H9 (cell line): ENCODE data around the gene NKD2. TPM values are rescaled to one million over a fixed set of nuclear protein-coding genes. Genes with fewer than 3 reads are reported as not detected.

Source experiments
- DNase-seq: peaks from one replicate; pipeline ENCODE4 v3.0.0-alpha.2; 2017
- H2AFZ ChIP-seq: one replicate; pipeline ENCODE4 v1.6.1; 2013; ENCODE audit warnings: mild to moderate bottlenecking, low read length, control low read depth, moderate library complexity
- H2AK5ac ChIP-seq: 2 replicates; pipeline ENCODE4 v1.6.1; 2013; ENCODE audit warnings: low read length, control low read depth, mixed read lengths; ENCODE audit not compliant: insufficient read length
- H2BK120ac ChIP-seq: one replicate; pipeline ENCODE4 v1.6.1; 2013; ENCODE audit warnings: low read depth, mild to moderate bottlenecking, low read length, control low read depth, inconsistent platforms; ENCODE audit not compliant: poor library complexity, severe bottlenecking
- H2BK12ac ChIP-seq: 2 replicates; pipeline ENCODE4 v1.6.1; 2013; ENCODE audit warnings: low read length, control low read depth, mixed read lengths, low read depth; ENCODE audit not compliant: insufficient read length
- H2BK15ac ChIP-seq: 2 replicates; pipeline ENCODE4 v1.6.1; 2013; ENCODE audit warnings: low read depth, low read length, control low read depth
- H2BK20ac ChIP-seq: one replicate; pipeline ENCODE4 v1.6.1; 2013; ENCODE audit warnings: low read depth, mild to moderate bottlenecking, low read length, control low read depth, inconsistent platforms; ENCODE audit not compliant: poor library complexity, severe bottlenecking
- H2BK5ac ChIP-seq: 2 replicates; pipeline ENCODE4 v1.6.1; 2013; ENCODE audit warnings: low read length, control low read depth, mixed read lengths; ENCODE audit not compliant: insufficient read length
- H3K14ac ChIP-seq: 2 replicates; pipeline ENCODE4 v1.6.1; 2013; ENCODE audit warnings: low read length, control low read depth; ENCODE audit not compliant: insufficient read depth
- H3K18ac ChIP-seq: 2 replicates; pipeline ENCODE4 v1.6.1; 2013; ENCODE audit warnings: low read depth, mild to moderate bottlenecking, mixed read lengths, low read length, control low read depth; ENCODE audit not compliant: insufficient read length
- H3K23ac ChIP-seq: 2 replicates; pipeline ENCODE4 v1.6.1; 2013; ENCODE audit warnings: low read length, control low read depth, mixed read lengths, low read depth; ENCODE audit not compliant: insufficient read length
- H3K23me2 ChIP-seq: 2 replicates; pipeline ENCODE4 v1.6.1; 2013; ENCODE audit warnings: low read depth, mild to moderate bottlenecking, mixed read lengths, low read length, control low read depth; ENCODE audit not compliant: insufficient read length, poor library complexity, severe bottlenecking
- H3K27ac ChIP-seq: 2 replicates; pipeline ENCODE4 v1.5.1; 2013; ENCODE audit warnings: low read length, control low read depth, mixed read lengths, low read depth; ENCODE audit not compliant: insufficient read length
- H3K27me3 ChIP-seq: 2 replicates; pipeline ENCODE4 v1.6.1; 2013; ENCODE audit warnings: low read length, control low read depth, inconsistent platforms; ENCODE audit not compliant: insufficient read depth
- H3K4ac ChIP-seq: 2 replicates; pipeline ENCODE4 v1.6.1; 2013; ENCODE audit warnings: low read depth, mild to moderate bottlenecking, control low read depth, inconsistent platforms, low read length, moderate library complexity
- H3K4me1 ChIP-seq: 2 replicates; pipeline ENCODE4 v1.6.1; 2013; ENCODE audit warnings: low read length, control low read depth, inconsistent platforms; ENCODE audit not compliant: insufficient read depth
- H3K4me2 ChIP-seq: 2 replicates; pipeline ENCODE4 v1.6.1; 2013; ENCODE audit warnings: low read length, control low read depth, mixed read lengths; ENCODE audit not compliant: insufficient read length, insufficient read depth
- H3K56ac ChIP-seq: 2 replicates; pipeline ENCODE4 v1.6.1; 2013; ENCODE audit warnings: low read depth, mild to moderate bottlenecking, mixed read lengths, low read length, control low read depth; ENCODE audit not compliant: insufficient read length
- H3K79me1 ChIP-seq: 2 replicates; pipeline ENCODE4 v1.6.1; 2013; ENCODE audit warnings: low read depth, mild to moderate bottlenecking, moderate library complexity, low read length, control low read depth, inconsistent platforms; ENCODE audit not compliant: insufficient read depth, poor library complexity, severe bottlenecking
- H3K79me2 ChIP-seq: 2 replicates; pipeline ENCODE4 v1.6.1; 2013; ENCODE audit warnings: low read length, control low read depth, inconsistent platforms; ENCODE audit not compliant: insufficient read depth
- H3K9ac ChIP-seq: 2 replicates; pipeline ENCODE4 v1.6.1; 2013; ENCODE audit warnings: low read length, control low read depth, mixed read lengths; ENCODE audit not compliant: insufficient read length; ENCODE audit errors: extremely low read depth
- H3K9me3 ChIP-seq: one replicate; pipeline ENCODE4 v1.6.1; 2013; ENCODE audit warnings: low read depth, low read length, inconsistent platforms; ENCODE audit not compliant: control insufficient read depth
- H3T11ph ChIP-seq: one replicate; pipeline ENCODE4 v1.6.1; 2013; ENCODE audit warnings: mild to moderate bottlenecking, low read length, control low read depth, inconsistent platforms
- H4K20me1 ChIP-seq: one replicate; pipeline ENCODE4 v1.6.1; 2013; ENCODE audit not compliant: control insufficient read depth, insufficient read length, insufficient read depth
- H4K5ac ChIP-seq: 2 replicates; pipeline ENCODE4 v1.6.1; 2013; ENCODE audit warnings: low read depth, mild to moderate bottlenecking, mixed read lengths, low read length, control low read depth; ENCODE audit not compliant: insufficient read length
- H4K8ac ChIP-seq: replicated peaks from 2 replicates; pipeline ENCODE4 v1.6.1; 2013; ENCODE audit warnings: low read length, control low read depth, mixed read lengths, low read depth; ENCODE audit not compliant: insufficient read length
- H4K91ac ChIP-seq: 2 replicates; pipeline ENCODE4 v1.6.1; 2013; ENCODE audit warnings: low read depth, mild to moderate bottlenecking, moderate library complexity, mixed read lengths, low read length, control low read depth; ENCODE audit not compliant: insufficient read length
- H3K27ac Mint-ChIP-seq, 3 experiments: 2 replicates in 2 of 3; 3 replicates in 1 of 3; pipeline ENCODE4 v1.8.0; 2020 to 2021; ENCODE audit warnings: mixed read lengths in 3 of 3, mild to moderate bottlenecking in 1 of 3, moderate library complexity in 1 of 3
- H3K27me3 Mint-ChIP-seq: 2 replicates; pipeline ENCODE4 v1.8.0; 2021; ENCODE audit warnings: low read depth, mild to moderate bottlenecking, moderate library complexity, mixed read lengths
- H3K36me3 Mint-ChIP-seq, 3 experiments: 2 replicates in 2 of 3; 3 replicates in 1 of 3; pipeline ENCODE4 v1.8.0; 2020 to 2021; ENCODE audit warnings: low read depth in 3 of 3, mixed read lengths in 3 of 3; ENCODE audit not compliant: insufficient read depth in 1 of 3
- H3K4me1 Mint-ChIP-seq, 2 experiments: 2 replicates each; pipeline ENCODE4 v1.8.0; 2020; ENCODE audit warnings: mixed read lengths in 2 of 2
- H3K4me3 Mint-ChIP-seq, 2 experiments: 2 replicates in 1 of 2; 3 replicates in 1 of 2; pipeline ENCODE4 v1.8.0; 2020 to 2021; ENCODE audit warnings: mild to moderate bottlenecking in 2 of 2, mixed read lengths in 2 of 2, moderate library complexity in 1 of 2
- H3K9me3 Mint-ChIP-seq, 2 experiments: 2 replicates in 1 of 2; 3 replicates in 1 of 2; pipeline ENCODE4 v1.8.0; 2020; ENCODE audit warnings: mild to moderate bottlenecking in 2 of 2, mixed read lengths in 2 of 2, moderate library complexity in 1 of 2
- CTCF ChIP-seq: fragments of 200-600 bp; sonication (generic); conservative IDR thresholded peaks from 3 replicates; pipeline ENCODE4 v1.8.0; 2021; ENCODE audit warnings: antibody characterized with exemption, mild to moderate bottlenecking
- WGBS: extraction: QIAGEN DNeasy Blood & Tissue Kit; methylation state at CpG from one replicate; pipeline ENCODE4 v1.1.7; 2013; ENCODE audit warnings: missing lambda C conversion rate, low lambda C conversion rate, mixed read lengths; ENCODE audit not compliant: insufficient read length; ENCODE audit errors: extremely low coverage; 5-methylcytosine and 5-hydroxymethylcytosine counted together
- total RNA-seq: library from RNA; stranded (reverse); gene quantifications from 2 replicates; pipeline ENCODE4 v1.2.1, GENCODE V29; 2021

Gene NKD2
- total RNA-seq, 1 experiment from 2014 or later: 7.3 TPM

- Histone ChIP-seq H3K14ac (no peak overlapping the region; the same call in 1 of the 2 replicates), H4K20me1 (no peaks in the 10 kb centered on the region), H2BK12ac (no peak overlapping the region), H3K4me2 (no peak overlapping the region), H2BK20ac (no peak overlapping the region), H2AK5ac (no peak overlapping the region), H2BK15ac (no peak overlapping the region), H3K79me1 (no peaks in the 10 kb centered on the region), H3K56ac (no peak overlapping the region), H3T11ph (no peak overlapping the region), H2AFZ (no peak overlapping the region), H3K4me1 (no peaks in the 10 kb centered on the region), H2BK5ac (no peak overlapping the region), H4K91ac (no peak overlapping the region), H4K5ac (no peak overlapping the region), H3K79me2 (no peaks in the 10 kb centered on the region), H3K23ac (no peak overlapping the region), H2BK120ac (no peak overlapping the region), H3K18ac (no peak overlapping the region), H3K4ac (no peak overlapping the region), H4K8ac (no peak overlapping the region), H3K27ac (no peak overlapping the region), H3K27me3 (no peaks in the 10 kb centered on the region), H3K9me3 (no peaks in the 10 kb centered on the region), H3K23me2 (no peaks in the 10 kb centered on the region), H3K9ac (no peak overlapping the region)
- WGBS: no CpG with 5 or more reads among the region's 26 CpGs
- Mint-ChIP-seq H3K4me1 (peaks cover 0 to 10% of the 10 kb centered on the region in 2 experiments; a peak in 1 of 4 replicates), H3K4me3 (no peak overlapping the region), H3K27ac (peak overlapping the region in 1 of 3 experiments; percentile 71; a peak in 2 of 7 replicates), H3K27me3 (no peaks in the 10 kb centered on the region), H3K9me3 (no peaks in the 10 kb centered on the region), H3K36me3 (no peaks in the 10 kb centered on the region)
- DNase-seq: no peak
- no peak for TF ChIP-seq CTCF
These were observed 20.1 kb downstream of the NKD2 start for GRCh38 chr5:1028481-1029281.
